Caco-2 (cell line): ENCODE results near the gene PLEKHG4B. TPM values are rescaled to one million over a fixed set of nuclear protein-coding genes. Genes with fewer than 3 reads are reported as not detected.

Source experiments
- BruUV-seq: library from RNA; stranded (reverse); fragments of 400-500 nt; replicated peaks from 2 replicates; lab custom pipeline; 2021; lab: Mats Ljungman, UMichigan
- CTCF ChIA-PET: fragments of 300-600 bp; sonication (Branson Sonifier 250); formaldehyde crosslinking; loops from one replicate; lab custom pipeline; 2022; ENCODE audit warnings: antibody characterized with exemption; lab: Charles Lee
- POLR2A ChIA-PET: fragments of 300-600 bp; sonication (Branson Sonifier 250); formaldehyde crosslinking; loops from one replicate; lab custom pipeline; 2022; ENCODE audit warnings: antibody characterized with exemption; lab: Charles Lee
- DNase-seq, 2 experiments: peaks; one replicate each; pipeline versions ENCODE4 v3.0.0 to v3.0.0-alpha.2; 2020 to 2022
- H3K27me3 ChIP-seq: replicated peaks from 2 replicates; pipeline ENCODE4 v1.6.0; 2011; ENCODE audit warnings: low read length; ENCODE audit not compliant: control insufficient read depth, insufficient read depth
- H3K36me3 ChIP-seq: 2 replicates; pipeline ENCODE4 v1.5.1; 2011; ENCODE audit warnings: low read length; ENCODE audit not compliant: control insufficient read depth, insufficient read depth
- H3K4me1 ChIP-seq: fragments of 250-450 bp; sonication (Bioruptor Pico); 2 replicates; pipeline ENCODE4 v1.5.1; 2020; ENCODE audit warnings: mild to moderate bottlenecking
- H3K4me3 ChIP-seq: 2 replicates; pipeline ENCODE4 v1.5.1; 2011; ENCODE audit warnings: low read depth, mild to moderate bottlenecking, control low read depth, low read length
- H3K9me3 ChIP-seq: fragments of 250-450 bp; sonication (Bioruptor Pico); 2 replicates; pipeline ENCODE4 v1.5.1; 2020; ENCODE audit warnings: mild to moderate bottlenecking, moderate library complexity
- H3K27ac Mint-ChIP-seq: one replicate; pipeline ENCODE4 v1.8.0; 2022; ENCODE audit warnings: mixed read lengths; ENCODE audit not compliant: unreplicated experiment
- H3K27me3 Mint-ChIP-seq: one replicate; pipeline ENCODE4 v1.8.0; 2022; ENCODE audit warnings: mixed read lengths; ENCODE audit not compliant: insufficient read depth, unreplicated experiment
- H3K36me3 Mint-ChIP-seq: one replicate; pipeline ENCODE4 v1.8.0; 2022; ENCODE audit warnings: mild to moderate bottlenecking, mixed read lengths; ENCODE audit not compliant: insufficient read depth, unreplicated experiment
- H3K4me1 Mint-ChIP-seq: one replicate; pipeline ENCODE4 v1.8.0; 2022; ENCODE audit warnings: low read depth, mixed read lengths; ENCODE audit not compliant: unreplicated experiment
- H3K4me3 Mint-ChIP-seq: one replicate; pipeline ENCODE4 v1.8.0; 2022; ENCODE audit warnings: mild to moderate bottlenecking, moderate library complexity, mixed read lengths; ENCODE audit not compliant: unreplicated experiment
- H3K9me3 Mint-ChIP-seq: one replicate; pipeline ENCODE4 v1.8.0; 2022; ENCODE audit warnings: mixed read lengths; ENCODE audit not compliant: unreplicated experiment
- CTCF ChIP-seq, 2 experiments: fragments of 200-600 bp in 1 of 2; IDR thresholded peaks; 1 replicate in 1 of 2; 2 replicates in 1 of 2; pipeline versions ENCODE4 v1.5.1 to v1.8.0; 2011 to 2022; ENCODE audit warnings: antibody characterized with exemption in 1 of 2, control low read depth in 1 of 2, inconsistent platforms in 1 of 2, low read depth in 1 of 2, low read length in 1 of 2, mild to moderate bottlenecking in 1 of 2, moderate library complexity in 1 of 2; ENCODE audit not compliant: insufficient read depth in 1 of 2, severe bottlenecking in 1 of 2, unreplicated experiment in 1 of 2
- intact Hi-C: fragments of 100-400 bp; cut with micrococcal nuclease; formaldehyde crosslinking; loops from one replicate; pipeline ENCODE4 v1.10.0; 2022; ENCODE audit not compliant: unreplicated experiment
- total RNA-seq: library from RNA; stranded (reverse); gene quantifications from 2 replicates; pipeline ENCODE4 v1.2.3, GENCODE V29; 2022

The PLEKHG4B gene
- total RNA-seq, 1 experiment from 2014 or later = 15.0 TPM

GRCh38 chr5:149745-150485 lies 57.9 kb downstream of the PLEKHG4B start:
- no peaks in the 10 kb centered on the region for H3K4me1 ChIP-seq
- ChIA-PET POLR2A (no interaction called here), CTCF (no interaction called here)
- peaks cover 22% of the 10 kb centered on the region for H3K9me3 Mint-ChIP-seq
- no peak for DNase-seq
- no peaks in the 10 kb centered on the region for H3K4me1 Mint-ChIP-seq
- H3K9me3 ChIP-seq = peaks cover 20% of the 10 kb centered on the region
- no peaks in the 10 kb centered on the region for H3K27me3 Mint-ChIP-seq
- TF ChIP-seq CTCF (IDR thresholded peaks at IDR 0.05; ENCODE audit: insufficient read depth in 1 of 2, low read depth in 1 of 2, low read length in 1 of 2, severe bottlenecking in 1 of 2, unreplicated experiment in 1 of 2) = no peak
- intact Hi-C loops = no loop called here
- H3K4me3 ChIP-seq = no peak overlapping the region
- peaks cover 32% of the 10 kb centered on the region for H3K36me3 Mint-ChIP-seq
- H3K27me3 ChIP-seq = no peaks in the 10 kb centered on the region
- no TSS peak for BruUV-seq
- peaks cover 2% of the 10 kb centered on the region; the same call in 1 of the 2 replicates for H3K36me3 ChIP-seq
- no peak overlapping the region for H3K4me3 Mint-ChIP-seq
- H3K27ac Mint-ChIP-seq = no peak overlapping the region

DNA sequence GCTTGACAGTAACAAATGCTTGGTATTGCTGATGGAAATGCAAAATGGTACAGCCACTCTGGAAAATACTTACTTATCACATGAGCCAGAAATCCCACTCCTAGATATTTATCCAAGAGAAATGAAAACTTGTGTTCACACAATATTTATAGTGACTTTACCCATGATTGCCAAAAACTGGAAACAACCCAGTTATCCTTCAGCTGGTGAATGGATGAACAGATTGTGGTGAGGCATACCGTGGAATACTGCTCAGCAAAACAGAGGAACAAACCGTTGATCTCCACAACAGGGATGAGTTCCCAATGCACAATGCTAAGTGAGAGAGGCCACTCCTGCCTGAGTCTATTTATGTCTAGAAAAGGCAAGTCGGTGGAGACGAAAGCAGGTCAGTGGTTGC lies 58.8 kb downstream of the PLEKHG4B start:
- Mint-ChIP-seq H3K4me3 (no peak overlapping the region), H3K36me3 (peaks cover 31% of the 10 kb centered on the region), H3K4me1 (no peaks in the 10 kb centered on the region), H3K27me3 (no peaks in the 10 kb centered on the region), H3K27ac (no peak overlapping the region), H3K9me3 (peaks cover 22% of the 10 kb centered on the region)
- TF ChIP-seq CTCF (IDR thresholded peaks at IDR 0.05; ENCODE audit: insufficient read depth in 1 of 2, low read depth in 1 of 2, low read length in 1 of 2, severe bottlenecking in 1 of 2, unreplicated experiment in 1 of 2) = no peak
- DNase-seq = no peak
- H3K4me1 ChIP-seq = no peaks in the 10 kb centered on the region
- intact Hi-C loops = no loop called here
- H3K4me3 ChIP-seq = no peak overlapping the region
- H3K27me3 ChIP-seq = no peaks in the 10 kb centered on the region
- ChIA-PET POLR2A (no interaction called here), CTCF (no interaction called here)
- BruUV-seq = no TSS peak
- peaks cover 20% of the 10 kb centered on the region for H3K9me3 ChIP-seq
- peaks cover 2% of the 10 kb centered on the region; the same call in 1 of the 2 replicates for H3K36me3 ChIP-seq

DNA sequence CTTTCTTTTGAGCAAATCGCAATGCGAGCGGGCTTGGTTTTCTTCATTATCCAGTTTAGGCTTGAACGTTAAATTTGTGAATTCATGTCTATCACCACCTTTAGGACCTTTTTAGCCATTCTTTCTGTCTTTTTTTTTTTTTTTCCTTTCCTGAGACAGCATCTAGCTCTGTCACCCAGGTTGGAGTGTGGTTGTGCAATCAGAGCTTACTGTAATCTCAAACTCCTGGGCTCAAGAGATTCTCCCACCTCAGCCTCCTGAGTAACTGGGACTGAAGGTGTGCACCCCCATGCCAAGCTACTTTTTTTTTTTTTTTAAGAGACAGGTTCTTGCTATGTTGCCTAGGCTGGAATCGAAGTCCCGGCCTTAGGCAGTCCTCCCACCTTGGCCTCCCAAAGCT lies 60.1 kb downstream of the PLEKHG4B start:
- Mint-ChIP-seq H3K27me3 (no peaks in the 10 kb centered on the region), H3K4me1 (no peaks in the 10 kb centered on the region), H3K36me3 (peaks cover 34% of the 10 kb centered on the region), H3K4me3 (no peak overlapping the region), H3K27ac (no peak overlapping the region), H3K9me3 (peaks cover 18% of the 10 kb centered on the region)
- BruUV-seq = no TSS peak
- ChIA-PET CTCF (interaction anchor here (0.6 kb wide), 1 partner anchor 25 kb away, joined by 4 read pairs; no protein-coding TSS in a partner anchor), POLR2A (interaction anchor here (0.7 kb wide), 1 partner anchor 159 kb away, joined by 3 read pairs; no protein-coding TSS in a partner anchor)
- Histone ChIP-seq H3K9me3 (peaks cover 17% of the 10 kb centered on the region), H3K36me3 (no peaks in the 10 kb centered on the region; the same call in 1 of the 2 replicates), H3K27me3 (no peaks in the 10 kb centered on the region), H3K4me1 (no peaks in the 10 kb centered on the region), H3K4me3 (no peak overlapping the region)
- DNase-seq = no peak
- intact Hi-C loops = no loop called here
- TF ChIP-seq CTCF (IDR thresholded peaks at IDR 0.05; ENCODE audit: insufficient read depth in 1 of 2, low read depth in 1 of 2, low read length in 1 of 2, severe bottlenecking in 1 of 2, unreplicated experiment in 1 of 2) = no peak
